CD4-positive, alpha-beta T cell (primary cell): Measurements from ENCODE around the gene ERMAP. TPM values are rescaled to one million over a fixed set of nuclear protein-coding genes. Genes with fewer than 3 reads are reported as not detected.

Experiments
- ATAC-seq: fragments of 200-7000 bp; cut with Tn5 transposase; one replicate; pipeline ENCODE4 v1.10.0; 2022; ENCODE audit warnings: mild to moderate bottlenecking; ENCODE audit not compliant: poor library complexity
- CTCF ChIA-PET: fragments of 350-600 bp; sonication (Branson Sonifier 250); formaldehyde crosslinking; loops from one replicate; lab custom pipeline; 2021; ENCODE audit warnings: antibody characterized with exemption, inconsistent platforms; lab: Charles Lee
- POLR2A ChIA-PET: fragments of 350-600 bp; sonication (Branson Sonifier 250); formaldehyde crosslinking; loops from one replicate; lab custom pipeline; 2021; ENCODE audit warnings: antibody characterized with exemption, inconsistent platforms; lab: Charles Lee
- DNase-seq, 14 experiments: peaks; one replicate each; pipeline ENCODE4 v3.0.0-alpha.2; 2013 to 2020; ENCODE audit warnings: mixed read lengths in 2 of 14
- H3K27ac ChIP-seq, 2 donors: one replicate each; pipeline versions ENCODE4 v1.5.1 to v1.7.0; 2013; ENCODE audit warnings: low read length in 2 of 2, low read depth in 1 of 2, mild to moderate bottlenecking in 1 of 2
- H3K27me3 ChIP-seq, 2 experiments: 1 replicate in 1 of 2; 2 replicates in 1 of 2; pipeline versions ENCODE4 v1.6.1 to v1.7.0; 2013; ENCODE audit warnings: low read length in 2 of 2, control low read depth in 1 of 2, mild to moderate bottlenecking in 1 of 2, moderate library complexity in 1 of 2; ENCODE audit not compliant: insufficient read depth in 2 of 2, control insufficient read depth in 1 of 2
- H3K36me3 ChIP-seq: one replicate; pipeline ENCODE4 v1.6.1; 2013; ENCODE audit warnings: low read length, control low read depth; ENCODE audit not compliant: insufficient read depth
- H3K4me1 ChIP-seq: one replicate; pipeline ENCODE4 v1.6.1; 2013; ENCODE audit warnings: low read length, control low read depth; ENCODE audit not compliant: insufficient read depth
- H3K4me3 ChIP-seq: one replicate; pipeline ENCODE4 v1.5.1; 2013; ENCODE audit warnings: mild to moderate bottlenecking, low read length, moderate library complexity
- H3K9me3 ChIP-seq, 2 experiments: 1 replicate in 1 of 2; 2 replicates in 1 of 2; pipeline versions ENCODE4 v1.6.1 to v1.7.0; 2013; ENCODE audit warnings: low read length in 2 of 2, mild to moderate bottlenecking in 2 of 2, control low read depth in 1 of 2, moderate library complexity in 1 of 2; ENCODE audit not compliant: control insufficient read depth in 1 of 2, insufficient read depth in 1 of 2
- H3K27ac Mint-ChIP-seq: one replicate; pipeline ENCODE4 v1.8.0; 2020; ENCODE audit warnings: mixed read lengths
- H3K27me3 Mint-ChIP-seq: one replicate; pipeline ENCODE4 v1.8.0; 2021; ENCODE audit warnings: mixed read lengths
- H3K36me3 Mint-ChIP-seq: one replicate; pipeline ENCODE4 v1.8.0; 2021; ENCODE audit warnings: low read depth, mixed read lengths
- H3K4me1 Mint-ChIP-seq: one replicate; pipeline ENCODE4 v1.8.0; 2021; ENCODE audit warnings: low read depth, mixed read lengths
- H3K4me3 Mint-ChIP-seq: one replicate; pipeline ENCODE4 v1.8.0; 2020; ENCODE audit warnings: mild to moderate bottlenecking, mixed read lengths
- H3K9me3 Mint-ChIP-seq: one replicate; pipeline ENCODE4 v1.8.0; 2020; ENCODE audit warnings: mixed read lengths
- CTCF ChIP-seq: fragments of 200-600 bp; IDR thresholded peaks from one replicate; pipeline ENCODE4 v1.8.0; 2022; ENCODE audit warnings: antibody characterized with exemption, mild to moderate bottlenecking
- intact Hi-C, 2 experiments: fragments of 100-400 bp; cut with DNase I in 1 of 2; cut with micrococcal nuclease in 1 of 2; formaldehyde crosslinking; loops; one replicate each; pipeline versions ENCODE4 v1.15.1 to v1.9.0; 2023 to 2025; cut with DNase I, micrococcal nuclease
- total RNA-seq, 174 experiments: library from RNA in 2 of 174; stranded (reverse) in 2 of 174; gene quantifications; one replicate each; pipeline ENCODE4 v1.2.3 and lab custom pipeline; 2021 to 2026

Gene ERMAP
- total RNA-seq, 2 experiments from 2014 or later: 4.4 to 5.0 TPM

GRCh38 chr1:42788021-42788420 is 28.9 kb upstream of the ERMAP start:
- H3K27me3 Mint-ChIP-seq: no peaks in the 10 kb centered on the region
- peaks cover 21% of the 10 kb centered on the region for H3K4me1 Mint-ChIP-seq
- no peak overlapping the region for H3K4me3 Mint-ChIP-seq
- no peaks in the 10 kb centered on the region for H3K9me3 Mint-ChIP-seq
- Histone ChIP-seq H3K27ac (no peak overlapping the region), H3K4me3 (no peak overlapping the region), H3K27me3 (no peaks in the 10 kb centered on the region), H3K9me3 (no peaks in the 10 kb centered on the region), H3K4me1 (peaks cover 16% of the 10 kb centered on the region), H3K36me3 (no peaks in the 10 kb centered on the region)
- ChIA-PET POLR2A (no interaction called here), CTCF (interaction anchor here (0.6 to 1.0 kb wide), 2 partner anchors 10 to 86 kb away, joined by 3 to 4 read pairs; no protein-coding TSS in a partner anchor)
- intact Hi-C loops: no loop called here
- DNase-seq: no peak
- H3K36me3 Mint-ChIP-seq: peaks cover 5% of the 10 kb centered on the region
- TF ChIP-seq CTCF: no peak
- no peak for ATAC-seq
- H3K27ac Mint-ChIP-seq: no peak overlapping the region

GRCh38 chr1:42793824-42794223 is 23.1 kb upstream of the ERMAP start:
- POLR2A ChIA-PET: interaction anchor here (0.9 kb wide), 1 partner anchor 27 kb away, joined by 3 read pairs; the partner anchor contains the start of genes C1orf50 and P3H1
- Histone ChIP-seq H3K27ac (no peak overlapping the region), H3K4me3 (no peak overlapping the region), H3K9me3 (no peaks in the 10 kb centered on the region), H3K4me1 (no peaks in the 10 kb centered on the region), H3K27me3 (no peaks in the 10 kb centered on the region), H3K36me3 (no peaks in the 10 kb centered on the region)
- no peaks in the 10 kb centered on the region for H3K4me1 Mint-ChIP-seq
- no peaks in the 10 kb centered on the region for H3K9me3 Mint-ChIP-seq
- no peaks in the 10 kb centered on the region for H3K36me3 Mint-ChIP-seq
- CTCF ChIA-PET: no interaction called here
- no peak overlapping the region for H3K4me3 Mint-ChIP-seq
- ATAC-seq (no peak), DNase-seq (no peak)
- H3K27ac Mint-ChIP-seq: no peak overlapping the region
- no peak for TF ChIP-seq CTCF
- intact Hi-C loops: no loop called here
- no peaks in the 10 kb centered on the region for H3K27me3 Mint-ChIP-seq

- Mint-ChIP-seq H3K9me3 (no peaks in the 10 kb centered on the region), H3K27me3 (no peaks in the 10 kb centered on the region), H3K4me1 (no peaks in the 10 kb centered on the region), H3K4me3 (no peak overlapping the region), H3K36me3 (no peaks in the 10 kb centered on the region), H3K27ac (no peak overlapping the region)
- no peaks in the 10 kb centered on the region for H3K4me1 ChIP-seq
- ATAC-seq (no peak), DNase-seq (no peak)
- TF ChIP-seq CTCF: no peak
- H3K4me3 ChIP-seq: no peak overlapping the region
- H3K27ac ChIP-seq: no peak overlapping the region
- POLR2A ChIA-PET: no interaction called here
- no peaks in the 10 kb centered on the region for H3K27me3 ChIP-seq
- H3K36me3 ChIP-seq: no peaks in the 10 kb centered on the region
- intact Hi-C loops: no loop called here
- CTCF ChIA-PET: interaction anchor here (0.8 kb wide), 1 partner anchor 9 kb away, joined by 3 read pairs; no protein-coding TSS in a partner anchor
- H3K9me3 ChIP-seq: no peaks in the 10 kb centered on the region
Measured at GRCh38 chr1:42797414-42797813, 19.5 kb upstream of the ERMAP start.
